H9 (cell line): ENCODE measurements around the gene MRPS10. TPM values are rescaled to one million over a fixed set of nuclear protein-coding genes. Genes with fewer than 3 reads are reported as not detected.

Experiments
- DNase-seq: peaks from one replicate; pipeline ENCODE4 v3.0.0-alpha.2; 2017
- H2AFZ ChIP-seq: one replicate; pipeline ENCODE4 v1.6.1; 2013; ENCODE audit warnings: mild to moderate bottlenecking, low read length, control low read depth, moderate library complexity
- H2AK5ac ChIP-seq: 2 replicates; pipeline ENCODE4 v1.6.1; 2013; ENCODE audit warnings: low read length, control low read depth, mixed read lengths; ENCODE audit not compliant: insufficient read length
- H2BK120ac ChIP-seq: one replicate; pipeline ENCODE4 v1.6.1; 2013; ENCODE audit warnings: low read depth, mild to moderate bottlenecking, low read length, control low read depth, inconsistent platforms; ENCODE audit not compliant: poor library complexity, severe bottlenecking
- H2BK12ac ChIP-seq: 2 replicates; pipeline ENCODE4 v1.6.1; 2013; ENCODE audit warnings: low read length, control low read depth, mixed read lengths, low read depth; ENCODE audit not compliant: insufficient read length
- H2BK15ac ChIP-seq: 2 replicates; pipeline ENCODE4 v1.6.1; 2013; ENCODE audit warnings: low read depth, low read length, control low read depth
- H2BK20ac ChIP-seq: one replicate; pipeline ENCODE4 v1.6.1; 2013; ENCODE audit warnings: low read depth, mild to moderate bottlenecking, low read length, control low read depth, inconsistent platforms; ENCODE audit not compliant: poor library complexity, severe bottlenecking
- H2BK5ac ChIP-seq: 2 replicates; pipeline ENCODE4 v1.6.1; 2013; ENCODE audit warnings: low read length, control low read depth, mixed read lengths; ENCODE audit not compliant: insufficient read length
- H3K14ac ChIP-seq: 2 replicates; pipeline ENCODE4 v1.6.1; 2013; ENCODE audit warnings: low read length, control low read depth; ENCODE audit not compliant: insufficient read depth
- H3K18ac ChIP-seq: 2 replicates; pipeline ENCODE4 v1.6.1; 2013; ENCODE audit warnings: low read depth, mild to moderate bottlenecking, mixed read lengths, low read length, control low read depth; ENCODE audit not compliant: insufficient read length
- H3K23ac ChIP-seq: 2 replicates; pipeline ENCODE4 v1.6.1; 2013; ENCODE audit warnings: low read length, control low read depth, mixed read lengths, low read depth; ENCODE audit not compliant: insufficient read length
- H3K23me2 ChIP-seq: 2 replicates; pipeline ENCODE4 v1.6.1; 2013; ENCODE audit warnings: low read depth, mild to moderate bottlenecking, mixed read lengths, low read length, control low read depth; ENCODE audit not compliant: insufficient read length, poor library complexity, severe bottlenecking
- H3K27ac ChIP-seq: 2 replicates; pipeline ENCODE4 v1.5.1; 2013; ENCODE audit warnings: low read length, control low read depth, mixed read lengths, low read depth; ENCODE audit not compliant: insufficient read length
- H3K27me3 ChIP-seq: 2 replicates; pipeline ENCODE4 v1.6.1; 2013; ENCODE audit warnings: low read length, control low read depth, inconsistent platforms; ENCODE audit not compliant: insufficient read depth
- H3K4ac ChIP-seq: 2 replicates; pipeline ENCODE4 v1.6.1; 2013; ENCODE audit warnings: low read depth, mild to moderate bottlenecking, control low read depth, inconsistent platforms, low read length, moderate library complexity
- H3K4me1 ChIP-seq: 2 replicates; pipeline ENCODE4 v1.6.1; 2013; ENCODE audit warnings: low read length, control low read depth, inconsistent platforms; ENCODE audit not compliant: insufficient read depth
- H3K4me2 ChIP-seq: 2 replicates; pipeline ENCODE4 v1.6.1; 2013; ENCODE audit warnings: low read length, control low read depth, mixed read lengths; ENCODE audit not compliant: insufficient read length, insufficient read depth
- H3K56ac ChIP-seq: 2 replicates; pipeline ENCODE4 v1.6.1; 2013; ENCODE audit warnings: low read depth, mild to moderate bottlenecking, mixed read lengths, low read length, control low read depth; ENCODE audit not compliant: insufficient read length
- H3K79me1 ChIP-seq: 2 replicates; pipeline ENCODE4 v1.6.1; 2013; ENCODE audit warnings: low read depth, mild to moderate bottlenecking, moderate library complexity, low read length, control low read depth, inconsistent platforms; ENCODE audit not compliant: insufficient read depth, poor library complexity, severe bottlenecking
- H3K79me2 ChIP-seq: 2 replicates; pipeline ENCODE4 v1.6.1; 2013; ENCODE audit warnings: low read length, control low read depth, inconsistent platforms; ENCODE audit not compliant: insufficient read depth
- H3K9ac ChIP-seq: 2 replicates; pipeline ENCODE4 v1.6.1; 2013; ENCODE audit warnings: low read length, control low read depth, mixed read lengths; ENCODE audit not compliant: insufficient read length; ENCODE audit errors: extremely low read depth
- H3K9me3 ChIP-seq: one replicate; pipeline ENCODE4 v1.6.1; 2013; ENCODE audit warnings: low read depth, low read length, inconsistent platforms; ENCODE audit not compliant: control insufficient read depth
- H3T11ph ChIP-seq: one replicate; pipeline ENCODE4 v1.6.1; 2013; ENCODE audit warnings: mild to moderate bottlenecking, low read length, control low read depth, inconsistent platforms
- H4K20me1 ChIP-seq: one replicate; pipeline ENCODE4 v1.6.1; 2013; ENCODE audit not compliant: control insufficient read depth, insufficient read length, insufficient read depth
- H4K5ac ChIP-seq: 2 replicates; pipeline ENCODE4 v1.6.1; 2013; ENCODE audit warnings: low read depth, mild to moderate bottlenecking, mixed read lengths, low read length, control low read depth; ENCODE audit not compliant: insufficient read length
- H4K8ac ChIP-seq: replicated peaks from 2 replicates; pipeline ENCODE4 v1.6.1; 2013; ENCODE audit warnings: low read length, control low read depth, mixed read lengths, low read depth; ENCODE audit not compliant: insufficient read length
- H4K91ac ChIP-seq: 2 replicates; pipeline ENCODE4 v1.6.1; 2013; ENCODE audit warnings: low read depth, mild to moderate bottlenecking, moderate library complexity, mixed read lengths, low read length, control low read depth; ENCODE audit not compliant: insufficient read length
- H3K27ac Mint-ChIP-seq, 3 experiments: 2 replicates in 2 of 3; 3 replicates in 1 of 3; pipeline ENCODE4 v1.8.0; 2020 to 2021; ENCODE audit warnings: mixed read lengths in 3 of 3, mild to moderate bottlenecking in 1 of 3, moderate library complexity in 1 of 3
- H3K27me3 Mint-ChIP-seq: 2 replicates; pipeline ENCODE4 v1.8.0; 2021; ENCODE audit warnings: low read depth, mild to moderate bottlenecking, moderate library complexity, mixed read lengths
- H3K36me3 Mint-ChIP-seq, 3 experiments: 2 replicates in 2 of 3; 3 replicates in 1 of 3; pipeline ENCODE4 v1.8.0; 2020 to 2021; ENCODE audit warnings: low read depth in 3 of 3, mixed read lengths in 3 of 3; ENCODE audit not compliant: insufficient read depth in 1 of 3
- H3K4me1 Mint-ChIP-seq, 2 experiments: 2 replicates each; pipeline ENCODE4 v1.8.0; 2020; ENCODE audit warnings: mixed read lengths in 2 of 2
- H3K4me3 Mint-ChIP-seq, 2 experiments: 2 replicates in 1 of 2; 3 replicates in 1 of 2; pipeline ENCODE4 v1.8.0; 2020 to 2021; ENCODE audit warnings: mild to moderate bottlenecking in 2 of 2, mixed read lengths in 2 of 2, moderate library complexity in 1 of 2
- H3K9me3 Mint-ChIP-seq, 2 experiments: 2 replicates in 1 of 2; 3 replicates in 1 of 2; pipeline ENCODE4 v1.8.0; 2020; ENCODE audit warnings: mild to moderate bottlenecking in 2 of 2, mixed read lengths in 2 of 2, moderate library complexity in 1 of 2
- WGBS: extraction: QIAGEN DNeasy Blood & Tissue Kit; methylation state at CpG from one replicate; pipeline ENCODE4 v1.1.7; 2013; ENCODE audit warnings: missing lambda C conversion rate, low lambda C conversion rate, mixed read lengths; ENCODE audit not compliant: insufficient read length; ENCODE audit errors: extremely low coverage; 5-methylcytosine and 5-hydroxymethylcytosine counted together
- total RNA-seq: library from RNA; stranded (reverse); gene quantifications from 2 replicates; pipeline ENCODE4 v1.2.1, GENCODE V29; 2021
- TF ChIP-seq, protein P1 (sequence below): fragments of 200-600 bp; sonication (generic); conservative IDR thresholded peaks from 3 replicates; pipeline ENCODE4 v1.8.0; 2021; ENCODE audit warnings: antibody characterized with exemption, mild to moderate bottlenecking

The MRPS10 gene
- total RNA-seq, 1 experiment from 2014 or later: 33.9 TPM

GRCh38 chr6:42224222-42225028 lies 6.8 kb upstream of the MRPS10 start:
- Histone ChIP-seq H4K91ac (no peak overlapping the region), H3K23ac (no peak overlapping the region), H4K5ac (no peak overlapping the region), H2AK5ac (no peak overlapping the region), H2AFZ (no peak overlapping the region), H3K4ac (no peak overlapping the region), H4K8ac (no peak overlapping the region), H2BK20ac (no peak overlapping the region), H2BK15ac (no peak overlapping the region), H4K20me1 (no peaks in the 10 kb centered on the region), H3K27me3 (no peaks in the 10 kb centered on the region), H3K56ac (no peak overlapping the region), H3K4me1 (no peaks in the 10 kb centered on the region), H3K4me2 (no peak overlapping the region), H3K23me2 (no peaks in the 10 kb centered on the region), H3K18ac (no peak overlapping the region), H3K9ac (no peak overlapping the region), H3T11ph (no peak overlapping the region), H2BK120ac (no peak overlapping the region), H3K14ac (no peak overlapping the region), H3K9me3 (no peaks in the 10 kb centered on the region), H2BK5ac (no peak overlapping the region), H2BK12ac (no peak overlapping the region), H3K79me2 (no peaks in the 10 kb centered on the region), H3K27ac (no peak overlapping the region), H3K79me1 (no peaks in the 10 kb centered on the region)
- WGBS: no CpG with 5 or more reads among the region's 12 CpGs
- no peak for DNase-seq
- Mint-ChIP-seq H3K27ac (peak overlapping the region in 2 of 3 experiments; percentile 20 to 64; a peak in 2 of 7 replicates), H3K27me3 (no peaks in the 10 kb centered on the region; the same call in 1 of the 2 replicates), H3K9me3 (no peaks in the 10 kb centered on the region), H3K4me1 (peaks cover 0 to 5% of the 10 kb centered on the region in 2 experiments; a peak in 2 of 4 replicates), H3K4me3 (no peak overlapping the region), H3K36me3 (peaks cover 2 to 20% (median 20%) of the 10 kb centered on the region in 3 experiments; a peak in 5 of 7 replicates)
- TF ChIP-seq, protein P1, sequence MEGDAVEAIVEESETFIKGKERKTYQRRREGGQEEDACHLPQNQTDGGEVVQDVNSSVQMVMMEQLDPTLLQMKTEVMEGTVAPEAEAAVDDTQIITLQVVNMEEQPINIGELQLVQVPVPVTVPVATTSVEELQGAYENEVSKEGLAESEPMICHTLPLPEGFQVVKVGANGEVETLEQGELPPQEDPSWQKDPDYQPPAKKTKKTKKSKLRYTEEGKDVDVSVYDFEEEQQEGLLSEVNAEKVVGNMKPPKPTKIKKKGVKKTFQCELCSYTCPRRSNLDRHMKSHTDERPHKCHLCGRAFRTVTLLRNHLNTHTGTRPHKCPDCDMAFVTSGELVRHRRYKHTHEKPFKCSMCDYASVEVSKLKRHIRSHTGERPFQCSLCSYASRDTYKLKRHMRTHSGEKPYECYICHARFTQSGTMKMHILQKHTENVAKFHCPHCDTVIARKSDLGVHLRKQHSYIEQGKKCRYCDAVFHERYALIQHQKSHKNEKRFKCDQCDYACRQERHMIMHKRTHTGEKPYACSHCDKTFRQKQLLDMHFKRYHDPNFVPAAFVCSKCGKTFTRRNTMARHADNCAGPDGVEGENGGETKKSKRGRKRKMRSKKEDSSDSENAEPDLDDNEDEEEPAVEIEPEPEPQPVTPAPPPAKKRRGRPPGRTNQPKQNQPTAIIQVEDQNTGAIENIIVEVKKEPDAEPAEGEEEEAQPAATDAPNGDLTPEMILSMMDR: no peak
